ENCODE data around the gene CRAMP1. TPM values are rescaled to one million over a fixed set of nuclear protein-coding genes. Genes with fewer than 3 reads are reported as not detected.

CRAMP1 gene
- total and polyA plus RNA-seq, 2 of the 8 experiments (the other 6 are each of a cell fraction or from before 2014, with no cell fraction given), result 19.2 to 23.2 TPM

GRCh38 chr16:1619976-1620375 is 7.8 kb downstream of the CRAMP1 start:
- Histone ChIP-seq H3K23me2 (ENCODE audit: low read depth, low read length) (peaks cover under 1% of the 10 kb centered on the region; the same call in 1 of the 2 replicates), H2AFZ (ENCODE audit: low read length) (no peak overlapping the region), H3K18ac (ENCODE audit: extremely low read depth, low read length) (no peak overlapping the region), H4K91ac (replicated peaks; ENCODE audit: insufficient read length, low read length) (no peak overlapping the region), H3K27ac (ENCODE audit: low read depth, low read length) (no peak overlapping the region), H2BK12ac (ENCODE audit: low read depth, low read length) (no peak overlapping the region), H3K79me2 (ENCODE audit: control insufficient read depth in 1 of 2, insufficient read depth in 2 of 2, low read length in 2 of 2) (peaks cover 13 to 91% of the 10 kb centered on the region in 2 experiments), H2BK120ac (replicated peaks; ENCODE audit: low read depth, low read length) (no peak overlapping the region), H3K9me3 (ENCODE audit: insufficient read depth in 2 of 2, low read depth in 1 of 2, low read length in 1 of 2) (no peaks in the 10 kb centered on the region), H4K5ac (ENCODE audit: insufficient read length, low read depth, low read length) (no peak overlapping the region), H3K4me2 (ENCODE audit: insufficient read depth in 1 of 2, low read depth in 2 of 2, low read length in 2 of 2) (no peak overlapping the region), H3K9ac (replicated peaks in 1 of 4; ENCODE audit: extremely low read depth in 1 of 4, low read depth in 3 of 4, low read length in 3 of 4) (no peak overlapping the region), H3K4me1 (replicated peaks in 1 of 4; ENCODE audit: control insufficient read depth in 3 of 4, insufficient read depth in 4 of 4, low read length in 3 of 4) (peaks cover 0 to 4% (median 1%) of the 10 kb centered on the region in 4 experiments; a peak in 4 of 7 replicates), H3K4ac (replicated peaks; ENCODE audit: insufficient read length, low read depth, low read length) (no peak overlapping the region), H2BK15ac (ENCODE audit: low read length) (no peak overlapping the region), H4K8ac (ENCODE audit: extremely low read depth, insufficient read depth, low read length) (no peak overlapping the region), H4K20me1 (replicated peaks in 1 of 2; ENCODE audit: control insufficient read depth in 1 of 2, insufficient read depth in 2 of 2, low read length in 2 of 2) (peaks cover 5 to 24% of the 10 kb centered on the region in 2 experiments), H3K4me3 (ENCODE audit: extremely low read depth in 1 of 4, insufficient read depth in 2 of 4, low read depth in 3 of 4, low read length in 4 of 4) (no peak overlapping the region), H3K23ac (ENCODE audit: insufficient read length) (no peak overlapping the region), H2BK20ac (ENCODE audit: low read length) (no peak overlapping the region), H3K36me3 (ENCODE audit: control insufficient read depth in 2 of 4, insufficient read depth in 4 of 4, low read length in 3 of 4) (peaks cover 2 to 16% (median 2%) of the 10 kb centered on the region in 4 experiments; a peak in 5 of 8 replicates), H3K27me3 (replicated peaks in 1 of 4; ENCODE audit: control insufficient read depth in 3 of 4, extremely low read depth in 1 of 4, insufficient read depth in 3 of 4, low read length in 3 of 4) (no peaks in the 10 kb centered on the region), H3K56ac (replicated peaks; ENCODE audit: insufficient read length, low read depth, low read length) (no peak overlapping the region), H3K14ac (ENCODE audit: insufficient read length) (no peak overlapping the region), H3K79me1 (ENCODE audit: low read depth, low read length) (peaks cover 19% of the 10 kb centered on the region), H2BK5ac (ENCODE audit: low read depth, low read length) (no peak overlapping the region), H2AK5ac (ENCODE audit: low read depth, low read length) (no peak overlapping the region)
- no peak for DNase-seq (ENCODE audit: low read depth in 1 of 2, low spot score in 2 of 2)
- POLR2A ChIA-PET (ENCODE audit: partially characterized antibody), result no interaction called here
- TF ChIP-seq SRF (IDR thresholded peaks at IDR 0.05; ENCODE audit: low read depth, low read length) (no peak), ASH2L (IDR thresholded peaks at IDR 0.05; ENCODE audit: low read length) (no peak), TBP (IDR thresholded peaks at IDR 0.05; ENCODE audit: low read depth, low read length) (no peak)
- CTCF ChIA-PET (ENCODE audit: partially characterized antibody), result no interaction called here
- FAIRE-seq, result no peak
- 89% methylated on average over 15 of the region's 15 CpGs; no CpG with 5 or more reads in 1 of the 2 experiments for WGBS, 2 experiments (ENCODE audit: extremely low coverage in 1 of 2, insufficient coverage in 1 of 2, insufficient read length in 1 of 2, insufficient replicate concordance in 2 of 2, low coverage in 1 of 2, low lambda C conversion rate in 2 of 2, missing lambda C conversion rate in 1 of 2)
